GM12875 (cell line): Measurements from ENCODE around the gene NOS1AP.
"Not testable (repeated sequence)": the region's sequence is repeated elsewhere in the genome, so short reads cannot be mapped to it uniquely, and the experiment has no call there.

Experiments used
- H3K4me3 ChIP-seq: one replicate; pipeline ENCODE4 v1.5.1; 2011; ENCODE audit warnings: low read depth, low read length, control low read depth
- CTCF ChIP-seq: IDR thresholded peaks from 2 replicates; pipeline ENCODE4 v1.5.1; 2011; ENCODE audit warnings: low read depth, mild to moderate bottlenecking, control low read depth, inconsistent platforms, low read length, moderate library complexity, borderline replicate concordance; ENCODE audit not compliant: insufficient read depth

NOS1AP gene

GRCh38 chr1:162036163-162036562 is 33.3 kb upstream of the NOS1AP start:
- no peak for TF ChIP-seq CTCF
- no peak overlapping the region for H3K4me3 ChIP-seq

- no peak for TF ChIP-seq CTCF
- H3K4me3 ChIP-seq, result no peak overlapping the region
Observed at GRCh38 chr1:162038624-162039023, 30.9 kb upstream of the NOS1AP start.

- TF ChIP-seq CTCF, result no peak
- no peak overlapping the region for H3K4me3 ChIP-seq
Observed at GRCh38 chr1:162040001-162040400, 29.5 kb upstream of the NOS1AP start.

- peak; percentile 32; the same call in 1 of the 2 replicates for TF ChIP-seq CTCF
- no peak overlapping the region for H3K4me3 ChIP-seq
Observed at GRCh38 chr1:162040657-162041056, 28.8 kb upstream of the NOS1AP start.

- TF ChIP-seq CTCF, result no peak
- no peak overlapping the region for H3K4me3 ChIP-seq
Observed at GRCh38 chr1:162042361-162042760, 27.1 kb upstream of the NOS1AP start.

- TF ChIP-seq CTCF, result no peak
- H3K4me3 ChIP-seq, result no peak overlapping the region
Observed at GRCh38 chr1:162046921-162047320, 22.6 kb upstream of the NOS1AP start.

GRCh38 chr1:162053949-162054348 is 15.5 kb upstream of the NOS1AP start:
- H3K4me3 ChIP-seq, result not testable (repeated sequence)

GRCh38 chr1:162055062-162055461 is 14.4 kb upstream of the NOS1AP start:
- no peak overlapping the region for H3K4me3 ChIP-seq
- no peak for TF ChIP-seq CTCF
